Nephron (organoid): ENCODE results near the gene TACC2.

ENCODE experiments used
- H3K27ac Mint-ChIP-seq, 3 experiments: 2 replicates each; pipeline ENCODE4 v1.8.0; 2020; ENCODE audit warnings: mixed read lengths in 3 of 3, mild to moderate bottlenecking in 2 of 3, moderate library complexity in 1 of 3
- H3K27me3 Mint-ChIP-seq: 2 replicates; pipeline ENCODE4 v1.8.0; 2021; ENCODE audit warnings: low read depth, mild to moderate bottlenecking, moderate library complexity, mixed read lengths
- H3K36me3 Mint-ChIP-seq: 2 replicates; pipeline ENCODE4 v1.8.0; 2020; ENCODE audit warnings: low read depth, mixed read lengths
- H3K4me1 Mint-ChIP-seq: 2 replicates; pipeline ENCODE4 v1.8.0; 2020; ENCODE audit warnings: mixed read lengths
- H3K4me3 Mint-ChIP-seq, 3 experiments: 2 replicates each; pipeline ENCODE4 v1.8.0; 2020; ENCODE audit warnings: mild to moderate bottlenecking in 3 of 3, mixed read lengths in 3 of 3, moderate library complexity in 2 of 3
- H3K9me3 Mint-ChIP-seq: 2 replicates; pipeline ENCODE4 v1.8.0; 2020; ENCODE audit warnings: mixed read lengths
- TF ChIP-seq, protein P1 (sequence below), 3 experiments: fragments of 200-600 bp; sonication (generic); IDR thresholded peaks; one replicate each; pipeline ENCODE4 v1.5.0; 2021; ENCODE audit warnings: antibody characterized with exemption in 3 of 3; ENCODE audit not compliant: unreplicated experiment in 3 of 3

The TACC2 gene

GRCh38 chr10:122144199-122144598 is 155.2 kb downstream of the TACC2 start:
- TF ChIP-seq, protein P1, sequence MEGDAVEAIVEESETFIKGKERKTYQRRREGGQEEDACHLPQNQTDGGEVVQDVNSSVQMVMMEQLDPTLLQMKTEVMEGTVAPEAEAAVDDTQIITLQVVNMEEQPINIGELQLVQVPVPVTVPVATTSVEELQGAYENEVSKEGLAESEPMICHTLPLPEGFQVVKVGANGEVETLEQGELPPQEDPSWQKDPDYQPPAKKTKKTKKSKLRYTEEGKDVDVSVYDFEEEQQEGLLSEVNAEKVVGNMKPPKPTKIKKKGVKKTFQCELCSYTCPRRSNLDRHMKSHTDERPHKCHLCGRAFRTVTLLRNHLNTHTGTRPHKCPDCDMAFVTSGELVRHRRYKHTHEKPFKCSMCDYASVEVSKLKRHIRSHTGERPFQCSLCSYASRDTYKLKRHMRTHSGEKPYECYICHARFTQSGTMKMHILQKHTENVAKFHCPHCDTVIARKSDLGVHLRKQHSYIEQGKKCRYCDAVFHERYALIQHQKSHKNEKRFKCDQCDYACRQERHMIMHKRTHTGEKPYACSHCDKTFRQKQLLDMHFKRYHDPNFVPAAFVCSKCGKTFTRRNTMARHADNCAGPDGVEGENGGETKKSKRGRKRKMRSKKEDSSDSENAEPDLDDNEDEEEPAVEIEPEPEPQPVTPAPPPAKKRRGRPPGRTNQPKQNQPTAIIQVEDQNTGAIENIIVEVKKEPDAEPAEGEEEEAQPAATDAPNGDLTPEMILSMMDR (IDR thresholded peaks at IDR 0.05; ENCODE audit: unreplicated experiment in 3 of 3) = no peak
- H3K27me3 Mint-ChIP-seq = peaks cover 5% of the 10 kb centered on the region
- H3K4me3 Mint-ChIP-seq = peak overlapping the region in 1 of 3 experiments; percentile 46
- peaks cover 91% of the 10 kb centered on the region for H3K4me1 Mint-ChIP-seq
- H3K27ac Mint-ChIP-seq = peak overlapping the region in 2 of 3 experiments; percentile 47 to 69
- H3K9me3 Mint-ChIP-seq = peaks cover 2% of the 10 kb centered on the region
- H3K36me3 Mint-ChIP-seq = peaks cover 50% of the 10 kb centered on the region

DNA sequence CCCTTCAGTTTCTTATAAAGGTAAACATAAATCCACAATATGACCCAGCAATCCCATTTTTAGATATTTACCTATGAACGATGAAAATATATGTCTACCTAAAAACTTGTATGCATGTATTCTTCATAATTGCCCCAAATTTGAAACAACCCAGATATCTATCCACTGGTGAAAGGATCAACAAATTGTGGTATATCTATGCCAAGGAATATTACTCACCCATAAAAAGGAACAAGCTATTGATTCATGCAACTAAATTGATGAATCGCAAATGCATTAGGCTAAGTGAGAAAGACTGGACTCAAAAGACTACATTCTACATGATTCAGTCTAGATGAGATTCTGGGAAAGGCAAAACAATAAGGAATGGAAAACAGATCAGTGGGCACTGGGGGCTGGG is 156.2 kb downstream of the TACC2 start:
- Mint-ChIP-seq H3K27me3 (peaks cover 4% of the 10 kb centered on the region), H3K27ac (no peak overlapping the region), H3K4me3 (no peak overlapping the region), H3K36me3 (peaks cover 50% of the 10 kb centered on the region), H3K4me1 (peaks cover 91% of the 10 kb centered on the region), H3K9me3 (peaks cover 2% of the 10 kb centered on the region)
- TF ChIP-seq, protein P1 (IDR thresholded peaks at IDR 0.05; ENCODE audit: unreplicated experiment in 3 of 3) = no peak

DNA sequence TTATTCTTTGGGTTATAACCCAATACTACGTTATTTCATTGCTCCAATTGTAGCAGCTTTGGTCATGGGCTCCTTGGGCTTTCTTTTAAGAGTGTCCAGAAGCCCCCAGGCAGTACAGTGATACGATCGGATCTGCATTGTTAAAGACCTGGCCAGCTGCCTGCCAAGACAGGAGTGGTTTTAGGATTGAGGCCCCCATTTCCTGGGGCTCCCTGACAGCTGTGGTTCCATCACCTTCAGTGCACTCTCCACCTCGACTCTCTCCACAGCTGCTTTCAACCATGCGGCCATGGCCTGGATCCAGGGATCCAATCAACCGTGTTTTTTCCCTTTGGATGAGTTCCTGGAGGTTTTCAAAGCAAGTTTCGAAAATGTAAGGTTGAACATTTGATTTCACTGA is 158.7 kb downstream of the TACC2 start:
- H3K36me3 Mint-ChIP-seq = peaks cover 50% of the 10 kb centered on the region
- peak overlapping the region; percentile 81 to 94 (median 84) for H3K27ac Mint-ChIP-seq
- H3K9me3 Mint-ChIP-seq = peaks cover 2% of the 10 kb centered on the region
- no peak overlapping the region for H3K4me3 Mint-ChIP-seq
- TF ChIP-seq, protein P1 (IDR thresholded peaks at IDR 0.05; ENCODE audit: unreplicated experiment in 3 of 3) = no peak
- H3K4me1 Mint-ChIP-seq = peaks cover 94% of the 10 kb centered on the region
- H3K27me3 Mint-ChIP-seq = peaks cover 11% of the 10 kb centered on the region

GRCh38 chr10:122148876-122149560 is 160.1 kb downstream of the TACC2 start:
- Mint-ChIP-seq H3K36me3 (peaks cover 45% of the 10 kb centered on the region), H3K27me3 (peaks cover 11% of the 10 kb centered on the region), H3K4me3 (peak overlapping the region; percentile 34 to 72 (median 48)), H3K27ac (peak overlapping the region; percentile 81 to 92 (median 87)), H3K4me1 (peaks cover 92% of the 10 kb centered on the region), H3K9me3 (peaks cover 2% of the 10 kb centered on the region)
- TF ChIP-seq, protein P1 (IDR thresholded peaks at IDR 0.05; ENCODE audit: unreplicated experiment in 3 of 3) = no peak

GRCh38 chr10:122149561-122150505 is 160.9 kb downstream of the TACC2 start:
- peaks cover 11% of the 10 kb centered on the region for H3K27me3 Mint-ChIP-seq
- H3K9me3 Mint-ChIP-seq = no peaks in the 10 kb centered on the region
- peaks cover 95% of the 10 kb centered on the region for H3K4me1 Mint-ChIP-seq
- peak overlapping the region; percentile 81 to 92 (median 87) for H3K27ac Mint-ChIP-seq
- peak overlapping the region in 2 of 3 experiments; percentile 43 to 48 for H3K4me3 Mint-ChIP-seq
- peaks cover 37% of the 10 kb centered on the region for H3K36me3 Mint-ChIP-seq
- TF ChIP-seq, protein P1 (IDR thresholded peaks at IDR 0.05; ENCODE audit: unreplicated experiment in 3 of 3) = no peak
